ENCODE measurements around the gene SMOC2.
"Not testable (repeated sequence)": the region's sequence is repeated elsewhere in the genome, so short reads cannot be mapped to it uniquely, and the experiment has no call there.

Gene SMOC2

DNA sequence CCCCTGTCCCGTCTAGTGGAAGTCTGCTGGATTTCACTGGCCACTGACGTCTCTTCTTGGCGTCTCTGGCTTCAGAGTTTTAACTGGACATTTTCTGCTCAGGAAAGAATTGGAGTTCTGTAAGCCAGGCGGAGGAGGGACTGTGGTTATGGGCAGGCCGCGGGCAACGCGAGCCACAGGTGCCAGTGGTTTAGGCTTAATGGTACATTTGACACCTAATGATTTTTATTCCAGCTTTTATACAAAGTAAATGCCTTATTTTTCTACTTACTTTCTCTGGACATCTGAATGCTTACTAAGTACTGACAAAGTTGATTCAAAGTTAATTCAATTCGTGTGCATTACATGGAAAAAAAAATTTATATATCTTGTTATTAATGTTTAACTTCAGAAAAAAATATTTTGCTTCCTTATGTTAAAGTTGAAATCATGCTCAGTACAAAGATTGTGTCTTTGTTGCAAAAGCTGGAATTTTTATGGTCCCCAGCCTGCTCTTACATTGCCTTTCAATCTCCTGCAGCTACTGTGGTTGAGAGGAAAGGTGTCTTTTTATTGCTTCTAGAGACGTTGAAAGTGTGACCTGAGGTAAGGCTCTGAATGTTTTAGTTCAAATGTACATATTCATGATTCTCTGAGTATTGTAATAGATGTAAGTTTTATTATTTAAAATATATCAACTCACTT is 231.0 kb downstream of the SMOC2 start:
- TF ChIP-seq, protein P1, sequence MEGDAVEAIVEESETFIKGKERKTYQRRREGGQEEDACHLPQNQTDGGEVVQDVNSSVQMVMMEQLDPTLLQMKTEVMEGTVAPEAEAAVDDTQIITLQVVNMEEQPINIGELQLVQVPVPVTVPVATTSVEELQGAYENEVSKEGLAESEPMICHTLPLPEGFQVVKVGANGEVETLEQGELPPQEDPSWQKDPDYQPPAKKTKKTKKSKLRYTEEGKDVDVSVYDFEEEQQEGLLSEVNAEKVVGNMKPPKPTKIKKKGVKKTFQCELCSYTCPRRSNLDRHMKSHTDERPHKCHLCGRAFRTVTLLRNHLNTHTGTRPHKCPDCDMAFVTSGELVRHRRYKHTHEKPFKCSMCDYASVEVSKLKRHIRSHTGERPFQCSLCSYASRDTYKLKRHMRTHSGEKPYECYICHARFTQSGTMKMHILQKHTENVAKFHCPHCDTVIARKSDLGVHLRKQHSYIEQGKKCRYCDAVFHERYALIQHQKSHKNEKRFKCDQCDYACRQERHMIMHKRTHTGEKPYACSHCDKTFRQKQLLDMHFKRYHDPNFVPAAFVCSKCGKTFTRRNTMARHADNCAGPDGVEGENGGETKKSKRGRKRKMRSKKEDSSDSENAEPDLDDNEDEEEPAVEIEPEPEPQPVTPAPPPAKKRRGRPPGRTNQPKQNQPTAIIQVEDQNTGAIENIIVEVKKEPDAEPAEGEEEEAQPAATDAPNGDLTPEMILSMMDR (IDR thresholded peaks at IDR 0.05; ENCODE audit: low read depth, low read length) = no peak
- no peak overlapping the region for H3K4me3 ChIP-seq (ENCODE audit: low read depth, low read length)

- H3K4me3 ChIP-seq (ENCODE audit: low read depth, low read length) = no peak overlapping the region
- TF ChIP-seq, protein P1 (IDR thresholded peaks at IDR 0.05; ENCODE audit: low read depth, low read length) = no peak
These were observed 233.6 kb downstream of the SMOC2 start for GRCh38 chr6:168674595-168674994.

DNA sequence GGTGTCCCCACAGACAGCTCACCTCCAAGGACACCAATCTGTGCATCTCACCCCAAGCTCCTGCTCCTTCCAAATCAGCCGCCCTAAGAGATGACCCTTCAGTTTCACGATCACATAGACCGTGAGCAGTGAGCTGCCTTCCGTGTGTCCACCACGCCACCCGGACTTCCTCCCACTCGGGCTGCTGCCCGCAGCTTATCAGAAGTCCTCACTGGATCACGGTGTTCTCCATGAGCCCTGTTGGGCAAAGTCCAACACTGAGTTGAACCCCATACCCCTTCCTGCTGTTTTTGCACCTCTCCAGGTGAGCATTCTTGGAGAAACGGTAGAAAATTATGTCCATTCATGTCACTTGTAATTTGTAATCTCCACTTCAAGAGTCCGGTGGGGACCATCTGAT is 234.4 kb downstream of the SMOC2 start:
- TF ChIP-seq, protein P1 (IDR thresholded peaks at IDR 0.05; ENCODE audit: low read depth, low read length) = no peak
- no peak overlapping the region for H3K4me3 ChIP-seq (ENCODE audit: low read depth, low read length)

- TF ChIP-seq, protein P1 (IDR thresholded peaks at IDR 0.05; ENCODE audit: low read depth, low read length) = no peak
These were observed 235.1 kb downstream of the SMOC2 start for GRCh38 chr6:168675933-168676551.

GRCh38 chr6:168676552-168677322 is 235.8 kb downstream of the SMOC2 start:
- no peak overlapping the region for H3K4me3 ChIP-seq (ENCODE audit: low read depth, low read length)
- TF ChIP-seq, protein P1 (IDR thresholded peaks at IDR 0.05; ENCODE audit: low read depth, low read length) = no peak

More at GRCh38 chr6:168675933-168676551, 235.1 kb downstream of the SMOC2 start:
- no peak overlapping the region for H3K4me3 ChIP-seq (ENCODE audit: low read depth, low read length)

DNA sequence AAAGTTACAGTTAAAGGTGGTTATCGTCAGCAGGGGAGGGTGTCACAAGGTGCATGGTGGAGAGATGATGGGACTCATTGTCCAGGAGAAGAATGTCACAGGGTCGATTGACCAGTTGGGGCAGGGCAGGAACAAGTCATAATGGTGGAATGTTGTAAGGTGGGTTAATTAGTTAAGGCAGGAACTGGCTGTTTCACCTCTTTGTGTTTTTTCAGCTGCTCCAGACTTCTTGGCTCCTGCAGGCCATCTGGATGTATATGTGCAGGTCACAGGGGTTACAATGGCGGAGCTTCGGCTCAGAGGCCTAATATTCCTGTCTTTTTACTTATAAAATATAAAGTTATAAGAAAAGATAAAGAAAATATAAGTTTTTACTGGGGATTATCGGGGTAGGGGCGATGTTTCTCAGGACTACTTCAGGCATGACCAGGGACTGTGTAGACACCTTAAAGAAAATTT is 236.4 kb downstream of the SMOC2 start:
- not testable (repeated sequence) for H3K4me3 ChIP-seq (ENCODE audit: low read depth, low read length)

- no peak overlapping the region for H3K4me3 ChIP-seq (ENCODE audit: low read depth, low read length)
- TF ChIP-seq, protein P1 (IDR thresholded peaks at IDR 0.05; ENCODE audit: low read depth, low read length) = no peak
These were observed 237.1 kb downstream of the SMOC2 start for GRCh38 chr6:168678077-168678476.

Measured in WI38 (cell line).